ENCODE data around the gene ORC2.

ORC2 gene

DNA sequence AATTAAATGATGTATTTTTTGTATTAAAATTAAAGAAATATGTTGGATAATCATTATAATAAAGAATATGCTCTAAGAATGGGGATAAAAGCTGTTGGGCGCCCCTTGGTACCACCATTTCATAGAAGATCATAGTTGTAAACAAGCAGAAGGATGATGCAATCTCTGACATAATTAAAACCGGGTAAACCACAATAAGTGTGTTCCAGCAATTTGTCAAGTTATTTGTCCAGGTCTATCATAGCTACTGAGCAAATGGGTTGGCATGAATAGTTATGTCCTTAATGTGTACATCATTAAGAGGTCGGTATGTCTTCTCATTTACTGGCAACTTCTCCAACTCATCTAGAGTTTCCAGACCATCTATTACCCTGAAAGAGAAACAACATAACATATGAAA, 92.3 kb downstream of the ORC2 start:
- Histone ChIP-seq H3K36me3 (ENCODE audit: control insufficient read depth in 1 of 2, insufficient read depth in 2 of 2, low read depth in 1 of 2, low read length in 2 of 2) (peaks cover 13 to 49% of the 10 kb centered on the region in 2 experiments), H4K8ac (ENCODE audit: low read length) (no peak overlapping the region), H3K18ac (ENCODE audit: low read depth in 1 of 2, low read length in 2 of 2) (no peak overlapping the region), H3K14ac (ENCODE audit: low read length in 2 of 2) (no peak overlapping the region), H3K27me3 (ENCODE audit: control insufficient read depth in 1 of 2, insufficient read depth in 1 of 2, low read length in 2 of 2) (no peaks in the 10 kb centered on the region), H2BK12ac (ENCODE audit: low read length in 2 of 2) (no peak overlapping the region), H3K23ac (ENCODE audit: low read length in 2 of 2) (no peak overlapping the region), H3K4me1 (ENCODE audit: control insufficient read depth, insufficient read depth, low read depth, low read length) (no peaks in the 10 kb centered on the region), H2AFZ (ENCODE audit: low read depth, low read length) (no peak overlapping the region), H2AK5ac (ENCODE audit: low read length, severe bottlenecking) (no peak overlapping the region), H3K4ac (ENCODE audit: low read depth in 1 of 2, low read length in 2 of 2) (no peak overlapping the region), H3K79me1 (replicated peaks; ENCODE audit: low read length, poor library complexity, severe bottlenecking) (peaks cover 3% of the 10 kb centered on the region), H3K4me3 (ENCODE audit: insufficient read depth in 1 of 2, low read depth in 1 of 2, low read length in 2 of 2) (no peak overlapping the region), H3K9ac (ENCODE audit: low read length) (no peak overlapping the region), H2BK120ac (ENCODE audit: low read depth, low read length) (no peak overlapping the region), H3K9me3 (ENCODE audit: control insufficient read depth, low read length) (no peaks in the 10 kb centered on the region), H4K91ac (ENCODE audit: low read length) (no peak overlapping the region), H3K4me2 (ENCODE audit: low read length, poor library complexity, severe bottlenecking) (no peak overlapping the region), H3K27ac (ENCODE audit: low read length, poor library complexity, severe bottlenecking) (no peak overlapping the region), H2BK5ac (ENCODE audit: low read depth, low read length, poor library complexity, severe bottlenecking) (no peak overlapping the region), H2BK15ac (ENCODE audit: low read depth, poor library complexity, severe bottlenecking) (no peak overlapping the region)
- WGBS: 100% methylated on average over 1 of the region's 3 CpGs
- no peak for DNase-seq

DNA sequence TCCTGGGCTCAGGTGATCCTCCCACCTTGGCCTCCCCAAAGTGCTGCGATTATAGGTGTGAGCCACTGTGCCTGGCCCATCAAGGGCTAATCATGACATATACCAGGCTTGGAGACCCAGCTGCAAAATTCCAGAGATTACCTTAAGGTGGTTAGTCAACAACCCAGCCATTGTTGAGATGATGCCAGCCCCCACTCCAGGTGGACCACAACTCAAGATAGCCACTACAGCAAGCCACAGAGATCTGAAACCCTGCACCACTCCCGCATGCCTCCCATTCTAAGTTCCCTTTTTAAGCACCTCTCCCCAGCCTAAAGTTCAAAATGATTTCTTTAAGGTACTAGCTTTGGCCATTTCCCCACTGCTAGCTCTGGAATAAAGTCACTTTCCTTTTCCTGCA, 94.4 kb downstream of the ORC2 start:
- Histone ChIP-seq H3K4me1 (ENCODE audit: control insufficient read depth, insufficient read depth, low read depth, low read length) (peaks cover 2% of the 10 kb centered on the region), H2AFZ (ENCODE audit: low read depth, low read length) (no peak overlapping the region), H3K27ac (ENCODE audit: low read length, poor library complexity, severe bottlenecking) (no peak overlapping the region), H3K9me3 (ENCODE audit: control insufficient read depth, low read length) (no peaks in the 10 kb centered on the region), H4K91ac (ENCODE audit: low read length) (no peak overlapping the region), H3K9ac (ENCODE audit: low read length) (no peak overlapping the region), H3K4me2 (ENCODE audit: low read length, poor library complexity, severe bottlenecking) (no peak overlapping the region), H2AK5ac (ENCODE audit: low read length, severe bottlenecking) (no peak overlapping the region), H2BK120ac (ENCODE audit: low read depth, low read length) (no peak overlapping the region), H3K4ac (ENCODE audit: low read depth in 1 of 2, low read length in 2 of 2) (no peak overlapping the region), H3K36me3 (ENCODE audit: control insufficient read depth in 1 of 2, insufficient read depth in 2 of 2, low read depth in 1 of 2, low read length in 2 of 2) (peaks cover 6 to 29% of the 10 kb centered on the region in 2 experiments), H3K14ac (ENCODE audit: low read length in 2 of 2) (no peak overlapping the region), H2BK15ac (ENCODE audit: low read depth, poor library complexity, severe bottlenecking) (no peak overlapping the region), H3K79me1 (replicated peaks; ENCODE audit: low read length, poor library complexity, severe bottlenecking) (peaks cover 3% of the 10 kb centered on the region), H3K23ac (ENCODE audit: low read length in 2 of 2) (no peak overlapping the region), H3K4me3 (ENCODE audit: insufficient read depth in 1 of 2, low read depth in 1 of 2, low read length in 2 of 2) (no peak overlapping the region), H2BK5ac (ENCODE audit: low read depth, low read length, poor library complexity, severe bottlenecking) (no peak overlapping the region), H3K18ac (ENCODE audit: low read depth in 1 of 2, low read length in 2 of 2) (no peak overlapping the region), H3K27me3 (ENCODE audit: control insufficient read depth in 1 of 2, insufficient read depth in 1 of 2, low read length in 2 of 2) (no peaks in the 10 kb centered on the region), H2BK12ac (ENCODE audit: low read length in 2 of 2) (no peak overlapping the region), H4K8ac (ENCODE audit: low read length) (no peak overlapping the region)
- 99% methylated on average over 2 of the region's 2 CpGs for WGBS
- no peak for DNase-seq

DNA sequence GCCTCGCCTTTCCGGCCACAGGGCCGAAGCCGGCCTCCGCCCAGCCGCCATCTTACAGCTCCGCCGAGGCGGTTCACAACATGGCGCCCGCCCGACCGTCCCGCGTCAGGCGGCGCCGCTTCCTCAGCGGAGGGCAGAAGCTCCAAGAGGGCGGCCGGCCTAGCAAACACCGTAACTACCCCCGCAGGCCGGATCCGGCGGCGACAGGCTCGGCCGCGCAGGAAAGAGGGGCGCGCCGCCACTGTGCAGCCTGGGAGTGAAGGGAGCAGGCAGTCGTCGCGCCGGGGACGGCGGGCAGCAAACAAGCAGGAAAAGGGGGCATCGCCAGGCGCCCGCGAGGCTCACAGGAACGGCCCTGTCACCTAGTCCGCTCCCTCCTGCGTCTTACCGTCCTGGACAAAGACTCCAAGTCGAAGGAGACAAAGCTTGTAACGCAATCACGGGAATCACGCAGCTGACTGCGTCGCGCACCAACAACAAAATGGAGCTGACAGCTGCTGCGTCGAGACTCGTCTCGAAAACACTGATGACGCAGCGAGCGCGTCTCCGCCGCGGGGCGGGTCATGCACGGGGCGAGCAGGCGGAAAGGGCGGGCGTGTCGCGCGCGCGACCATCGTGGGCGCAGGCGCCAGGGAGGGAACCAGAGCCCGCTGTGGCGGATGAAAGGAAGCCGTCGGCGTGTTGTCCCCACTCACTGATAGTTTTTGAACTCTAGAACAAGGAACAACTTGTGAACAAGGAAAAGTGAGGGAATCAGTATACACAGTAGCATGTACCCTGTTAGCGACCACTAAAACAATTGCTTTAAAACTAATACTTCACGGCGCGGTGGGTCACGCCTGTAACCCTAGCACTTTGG, 99.1 kb downstream of the ORC2 start, which contains the start of gene CLK1:
Gene CLK1, minus strand, starts transcription at position 483 of the 859 bp plus-strand sequence. CDS start 2,796 bp downstream, outside the sequence.
- Histone ChIP-seq H2BK15ac (ENCODE audit: low read depth, poor library complexity, severe bottlenecking) (peak within 1 kb of the TSS; percentile 1), H2AFZ (ENCODE audit: low read depth, low read length) (peak within 1 kb of the TSS; percentile 91), H2BK5ac (ENCODE audit: low read depth, low read length, poor library complexity, severe bottlenecking) (peak within 1 kb of the TSS; percentile 91), H3K27me3 (ENCODE audit: control insufficient read depth in 1 of 2, insufficient read depth in 1 of 2, low read length in 2 of 2) (no peaks in the 10 kb centered on the region), H2AK5ac (ENCODE audit: low read length, severe bottlenecking) (peak within 1 kb of the TSS; percentile 66), H3K4me1 (ENCODE audit: control insufficient read depth, insufficient read depth, low read depth, low read length) (peaks cover 3% of the 10 kb centered on the region), H3K4ac (ENCODE audit: low read depth in 1 of 2, low read length in 2 of 2) (peak within 1 kb of the TSS; percentile 99 to 100), H3K23ac (ENCODE audit: low read length in 2 of 2) (peak within 1 kb of the TSS in 1 of 2 experiments; percentile 100), H3K79me1 (replicated peaks; ENCODE audit: low read length, poor library complexity, severe bottlenecking) (no peaks in the 10 kb centered on the region), H3K27ac (ENCODE audit: low read length, poor library complexity, severe bottlenecking) (peak within 1 kb of the TSS; percentile 92), H3K9ac (ENCODE audit: low read length) (peak within 1 kb of the TSS; percentile 100), H3K18ac (ENCODE audit: low read depth in 1 of 2, low read length in 2 of 2) (peak within 1 kb of the TSS; percentile 99 to 100), H3K9me3 (ENCODE audit: control insufficient read depth, low read length) (no peaks in the 10 kb centered on the region), H3K4me3 (ENCODE audit: insufficient read depth in 1 of 2, low read depth in 1 of 2, low read length in 2 of 2) (peak within 1 kb of the TSS; percentile 99 to 100), H3K36me3 (ENCODE audit: control insufficient read depth in 1 of 2, insufficient read depth in 2 of 2, low read depth in 1 of 2, low read length in 2 of 2) (peaks cover 3 to 27% of the 10 kb centered on the region in 2 experiments), H3K14ac (ENCODE audit: low read length in 2 of 2) (peak within 1 kb of the TSS; percentile 83 to 100), H4K8ac (ENCODE audit: low read length) (peak within 1 kb of the TSS; percentile 95), H3K4me2 (ENCODE audit: low read length, poor library complexity, severe bottlenecking) (peak within 1 kb of the TSS; percentile 73), H2BK120ac (ENCODE audit: low read depth, low read length) (peak within 1 kb of the TSS; percentile 82), H4K91ac (ENCODE audit: low read length) (peak within 1 kb of the TSS; percentile 98), H2BK12ac (ENCODE audit: low read length in 2 of 2) (peak within 1 kb of the TSS in 1 of 2 experiments; percentile 63)
- DNase-seq: peak; percentile 95
- 4% methylated on average over 84 of the region's 89 CpGs for whole genome bisulfite sequencing

DNA sequence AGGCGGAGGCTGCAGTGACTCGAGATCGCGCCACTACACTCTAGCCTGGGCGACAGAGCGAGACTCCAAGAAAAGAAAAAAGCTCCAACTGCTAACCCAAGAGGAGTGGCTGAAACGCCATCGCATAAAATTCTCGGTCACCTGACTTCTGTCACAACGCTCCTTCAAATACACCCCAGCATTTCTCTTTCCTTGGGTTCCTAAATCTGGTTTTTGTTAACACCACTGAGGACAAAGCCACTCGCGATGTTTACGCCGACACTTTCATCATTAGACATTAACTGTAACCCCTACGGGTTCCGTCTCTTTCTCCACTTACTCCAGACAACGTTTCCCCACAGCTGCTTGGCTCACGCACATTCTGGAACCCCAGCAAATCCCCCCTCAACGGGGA, 99.7 kb downstream of the ORC2 start:
- Histone ChIP-seq H3K14ac (ENCODE audit: low read length in 2 of 2) (peak overlapping the region in 1 of 2 experiments; percentile 68), H3K36me3 (ENCODE audit: control insufficient read depth in 1 of 2, insufficient read depth in 2 of 2, low read depth in 1 of 2, low read length in 2 of 2) (peaks cover 5 to 29% of the 10 kb centered on the region in 2 experiments), H3K9me3 (ENCODE audit: control insufficient read depth, low read length) (no peaks in the 10 kb centered on the region), H3K4me1 (ENCODE audit: control insufficient read depth, insufficient read depth, low read depth, low read length) (peaks cover 5% of the 10 kb centered on the region), H3K4me2 (ENCODE audit: low read length, poor library complexity, severe bottlenecking) (peak overlapping the region; percentile 65), H2BK120ac (ENCODE audit: low read depth, low read length) (no peak overlapping the region), H2AK5ac (ENCODE audit: low read length, severe bottlenecking) (peak overlapping the region; percentile 66), H3K4ac (ENCODE audit: low read depth in 1 of 2, low read length in 2 of 2) (peak overlapping the region; percentile 70 to 100), H2BK15ac (ENCODE audit: low read depth, poor library complexity, severe bottlenecking) (no peak overlapping the region), H4K91ac (ENCODE audit: low read length) (peak overlapping the region; percentile 54), H3K27me3 (ENCODE audit: control insufficient read depth in 1 of 2, insufficient read depth in 1 of 2, low read length in 2 of 2) (no peaks in the 10 kb centered on the region), H3K27ac (ENCODE audit: low read length, poor library complexity, severe bottlenecking) (peak overlapping the region; percentile 92), H2AFZ (ENCODE audit: low read depth, low read length) (no peak overlapping the region), H2BK5ac (ENCODE audit: low read depth, low read length, poor library complexity, severe bottlenecking) (peak overlapping the region; percentile 39), H4K8ac (ENCODE audit: low read length) (peak overlapping the region; percentile 52), H2BK12ac (ENCODE audit: low read length in 2 of 2) (no peak overlapping the region), H3K79me1 (replicated peaks; ENCODE audit: low read length, poor library complexity, severe bottlenecking) (no peaks in the 10 kb centered on the region), H3K9ac (ENCODE audit: low read length) (peak overlapping the region; percentile 100), H3K23ac (ENCODE audit: low read length in 2 of 2) (peak overlapping the region in 1 of 2 experiments; percentile 100), H3K18ac (ENCODE audit: low read depth in 1 of 2, low read length in 2 of 2) (peak overlapping the region; percentile 81 to 100), H3K4me3 (ENCODE audit: insufficient read depth in 1 of 2, low read depth in 1 of 2, low read length in 2 of 2) (peak overlapping the region; percentile 99 to 100)
- DNase-seq: no peak
- WGBS: under 1% methylated on average over 19 of the region's 19 CpGs
